Measurements from ENCODE around the gene PRH1. TPM values are rescaled to one million over a fixed set of nuclear protein-coding genes. Genes with fewer than 3 reads are reported as not detected.

Gene PRH1
- total and polyA plus RNA-seq, 2 of the 13 experiments (the other 11 are each of a cell fraction or from before 2014, with no cell fraction given) = 5.3 to 18.8 TPM

DNA sequence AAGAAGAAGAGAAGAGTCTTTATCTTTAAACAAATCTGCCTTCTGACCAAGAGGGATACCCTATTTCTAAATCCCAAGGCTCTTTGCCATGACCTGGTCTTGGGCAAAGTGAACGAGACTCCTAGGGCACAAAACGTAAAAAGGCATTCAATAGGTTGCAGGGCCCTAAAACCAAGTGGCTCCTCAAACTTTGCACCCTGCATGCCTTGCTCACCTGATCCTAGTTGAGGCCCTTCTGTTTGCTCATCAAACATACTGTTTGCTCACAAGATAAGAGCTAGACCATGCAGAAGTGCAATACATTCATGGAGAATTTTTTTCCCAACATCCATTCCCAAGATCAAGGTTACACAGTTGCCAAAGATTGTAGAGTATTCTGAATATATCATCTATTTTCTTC is 7.9 kb upstream of the PRH1 start (continued):
- TF ChIP-seq, protein P1, sequence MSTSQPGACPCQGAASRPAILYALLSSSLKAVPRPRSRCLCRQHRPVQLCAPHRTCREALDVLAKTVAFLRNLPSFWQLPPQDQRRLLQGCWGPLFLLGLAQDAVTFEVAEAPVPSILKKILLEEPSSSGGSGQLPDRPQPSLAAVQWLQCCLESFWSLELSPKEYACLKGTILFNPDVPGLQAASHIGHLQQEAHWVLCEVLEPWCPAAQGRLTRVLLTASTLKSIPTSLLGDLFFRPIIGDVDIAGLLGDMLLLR (CRISPR knock-in tag; IDR thresholded peaks at IDR 0.05) = no peak
- TF ChIP-seq ZNF160 (CRISPR knock-in tag; IDR thresholded peaks at IDR 0.05) = 0 out of 2 replicates have a peak, but pooled peaks have one; percentile 32
- TF ChIP-seq, protein P2, sequence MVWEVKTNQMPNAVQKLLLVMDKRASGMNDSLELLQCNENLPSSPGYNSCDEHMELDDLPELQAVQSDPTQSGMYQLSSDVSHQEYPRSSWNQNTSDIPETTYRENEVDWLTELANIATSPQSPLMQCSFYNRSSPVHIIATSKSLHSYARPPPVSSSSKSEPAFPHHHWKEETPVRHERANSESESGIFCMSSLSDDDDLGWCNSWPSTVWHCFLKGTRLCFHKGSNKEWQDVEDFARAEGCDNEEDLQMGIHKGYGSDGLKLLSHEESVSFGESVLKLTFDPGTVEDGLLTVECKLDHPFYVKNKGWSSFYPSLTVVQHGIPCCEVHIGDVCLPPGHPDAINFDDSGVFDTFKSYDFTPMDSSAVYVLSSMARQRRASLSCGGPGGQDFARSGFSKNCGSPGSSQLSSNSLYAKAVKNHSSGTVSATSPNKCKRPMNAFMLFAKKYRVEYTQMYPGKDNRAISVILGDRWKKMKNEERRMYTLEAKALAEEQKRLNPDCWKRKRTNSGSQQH (CRISPR knock-in tag; IDR thresholded peaks at IDR 0.05; ENCODE audit: low read depth) = peak; percentile 67; the same call in 1 of the 2 replicates
- no peak for TF ChIP-seq ZNF253 (CRISPR knock-in tag; IDR thresholded peaks at IDR 0.05; ENCODE audit: borderline replicate concordance)
- peak; percentile 77; the same call in 1 of the 2 replicates for TF ChIP-seq MED13 (CRISPR knock-in tag; IDR thresholded peaks at IDR 0.05)
- peak; percentile 80; the same call in 1 of the 2 replicates for TF ChIP-seq RXRA (CRISPR knock-in tag; IDR thresholded peaks at IDR 0.05)
- TF ChIP-seq HOXA9 (CRISPR knock-in tag; IDR thresholded peaks at IDR 0.05; ENCODE audit: borderline replicate concordance) = no peak
- TF ChIP-seq, protein P3, sequence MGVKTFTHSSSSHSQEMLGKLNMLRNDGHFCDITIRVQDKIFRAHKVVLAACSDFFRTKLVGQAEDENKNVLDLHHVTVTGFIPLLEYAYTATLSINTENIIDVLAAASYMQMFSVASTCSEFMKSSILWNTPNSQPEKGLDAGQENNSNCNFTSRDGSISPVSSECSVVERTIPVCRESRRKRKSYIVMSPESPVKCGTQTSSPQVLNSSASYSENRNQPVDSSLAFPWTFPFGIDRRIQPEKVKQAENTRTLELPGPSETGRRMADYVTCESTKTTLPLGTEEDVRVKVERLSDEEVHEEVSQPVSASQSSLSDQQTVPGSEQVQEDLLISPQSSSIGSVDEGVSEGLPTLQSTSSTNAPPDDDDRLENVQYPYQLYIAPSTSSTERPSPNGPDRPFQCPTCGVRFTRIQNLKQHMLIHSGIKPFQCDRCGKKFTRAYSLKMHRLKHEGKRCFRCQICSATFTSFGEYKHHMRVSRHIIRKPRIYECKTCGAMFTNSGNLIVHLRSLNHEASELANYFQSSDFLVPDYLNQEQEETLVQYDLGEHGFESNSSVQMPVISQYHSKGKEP (CRISPR knock-in tag; IDR thresholded peaks at IDR 0.05) = no peak
- TF ChIP-seq ZNF468 (CRISPR knock-in tag; IDR thresholded peaks at IDR 0.05) = no peak
- TF ChIP-seq, protein P4, sequence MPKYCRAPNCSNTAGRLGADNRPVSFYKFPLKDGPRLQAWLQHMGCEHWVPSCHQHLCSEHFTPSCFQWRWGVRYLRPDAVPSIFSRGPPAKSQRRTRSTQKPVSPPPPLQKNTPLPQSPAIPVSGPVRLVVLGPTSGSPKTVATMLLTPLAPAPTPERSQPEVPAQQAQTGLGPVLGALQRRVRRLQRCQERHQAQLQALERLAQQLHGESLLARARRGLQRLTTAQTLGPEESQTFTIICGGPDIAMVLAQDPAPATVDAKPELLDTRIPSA (CRISPR knock-in tag; IDR thresholded peaks at IDR 0.05; ENCODE audit: borderline replicate concordance) = no peak
- TF ChIP-seq FOXO1 (CRISPR knock-in tag; IDR thresholded peaks at IDR 0.05) = peak; percentile 94
- no peak for TF ChIP-seq ZNF670 (CRISPR knock-in tag; IDR thresholded peaks at IDR 0.05; ENCODE audit: borderline replicate concordance)
- TF ChIP-seq, protein P5, sequence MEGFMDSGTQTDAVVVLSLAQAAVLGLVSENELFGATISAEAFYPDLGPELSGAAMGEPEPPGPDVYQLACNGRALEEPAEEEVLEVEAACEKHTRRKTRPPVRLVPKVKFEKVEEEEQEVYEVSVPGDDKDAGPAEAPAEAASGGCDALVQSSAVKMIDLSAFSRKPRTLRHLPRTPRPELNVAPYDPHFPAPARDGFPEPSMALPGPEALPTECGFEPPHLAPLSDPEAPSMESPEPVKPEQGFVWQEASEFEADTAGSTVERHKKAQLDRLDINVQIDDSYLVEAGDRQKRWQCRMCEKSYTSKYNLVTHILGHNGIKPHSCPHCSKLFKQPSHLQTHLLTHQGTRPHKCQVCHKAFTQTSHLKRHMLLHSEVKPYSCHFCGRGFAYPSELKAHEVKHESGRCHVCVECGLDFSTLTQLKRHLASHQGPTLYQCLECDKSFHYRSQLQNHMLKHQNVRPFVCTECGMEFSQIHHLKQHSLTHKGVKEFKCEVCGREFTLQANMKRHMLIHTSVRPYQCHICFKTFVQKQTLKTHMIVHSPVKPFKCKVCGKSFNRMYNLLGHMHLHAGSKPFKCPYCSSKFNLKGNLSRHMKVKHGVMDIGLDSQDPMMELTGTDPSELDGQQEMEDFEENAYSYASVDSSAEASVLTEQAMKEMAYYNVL (CRISPR knock-in tag; IDR thresholded peaks at IDR 0.05; ENCODE audit: borderline replicate concordance) = peak; percentile 88; the same call in 1 of the 2 replicates
- TF ChIP-seq ZNF350 (CRISPR knock-in tag; IDR thresholded peaks at IDR 0.05; ENCODE audit: borderline replicate concordance, low read depth) = peak; percentile 55; the same call in 1 of the 2 replicates
- TF ChIP-seq, protein P6, sequence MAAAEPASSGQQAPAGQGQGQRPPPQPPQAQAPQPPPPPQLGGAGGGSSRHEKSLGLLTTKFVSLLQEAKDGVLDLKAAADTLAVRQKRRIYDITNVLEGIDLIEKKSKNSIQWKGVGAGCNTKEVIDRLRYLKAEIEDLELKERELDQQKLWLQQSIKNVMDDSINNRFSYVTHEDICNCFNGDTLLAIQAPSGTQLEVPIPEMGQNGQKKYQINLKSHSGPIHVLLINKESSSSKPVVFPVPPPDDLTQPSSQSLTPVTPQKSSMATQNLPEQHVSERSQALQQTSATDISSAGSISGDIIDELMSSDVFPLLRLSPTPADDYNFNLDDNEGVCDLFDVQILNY (CRISPR knock-in tag; conservative IDR thresholded peaks at IDR 0.05) = no peak
- TF ChIP-seq STAT5B (CRISPR knock-in tag; IDR thresholded peaks at IDR 0.05) = 0 out of 2 replicates have a peak, but pooled peaks have one; percentile 70
- TF ChIP-seq NFIC (IDR thresholded peaks at IDR 0.05; ENCODE audit: low read length) = peak; percentile 97
- TF ChIP-seq ZMYM3 (CRISPR knock-in tag; IDR thresholded peaks at IDR 0.05) = peak; percentile 81
- peak; percentile 89 for TF ChIP-seq SOX13 (IDR thresholded peaks at IDR 0.05)
- peak in 1 of 2 experiments; percentile 97; a peak in 2 of 4 replicates for TF ChIP-seq SOX13 (CRISPR knock-in tag; conservative IDR thresholded peaks at IDR 0.05 in 1 of 2, IDR thresholded peaks at IDR 0.05 in 1 of 2)
- TF ChIP-seq, protein P7, sequence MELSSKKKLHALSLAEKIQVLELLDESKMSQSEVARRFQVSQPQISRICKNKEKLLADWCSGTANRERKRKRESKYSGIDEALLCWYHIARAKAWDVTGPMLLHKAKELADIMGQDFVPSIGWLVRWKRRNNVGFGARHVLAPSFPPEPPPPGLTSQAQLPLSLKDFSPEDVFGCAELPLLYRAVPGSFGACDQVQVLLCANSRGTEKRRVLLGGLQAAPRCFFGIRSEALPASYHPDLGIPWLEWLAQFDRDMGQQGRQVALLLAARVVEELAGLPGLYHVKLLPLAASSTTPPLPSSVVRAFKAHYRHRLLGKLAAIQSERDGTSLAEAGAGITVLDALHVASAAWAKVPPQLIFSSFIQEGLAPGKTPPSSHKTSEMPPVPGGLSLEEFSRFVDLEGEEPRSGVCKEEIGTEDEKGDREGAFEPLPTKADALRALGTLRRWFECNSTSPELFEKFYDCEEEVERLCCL (CRISPR knock-in tag; IDR thresholded peaks at IDR 0.05; ENCODE audit: borderline replicate concordance) = no peak
